Measurements from ENCODE around the gene EFNA4. TPM values are rescaled to one million over a fixed set of nuclear protein-coding genes. Genes with fewer than 3 reads are reported as not detected.

EFNA4 gene
- total RNA-seq, 1 donor from 2014 or later = 5.8 TPM

- H3K4me1 Mint-ChIP-seq = peaks cover 4% of the 10 kb centered on the region
- no peaks in the 10 kb centered on the region for H3K9me3 Mint-ChIP-seq
- intact Hi-C loops (cut with micrococcal nuclease) = no loop called here
- no peak overlapping the region for H3K4me3 Mint-ChIP-seq
- no peaks in the 10 kb centered on the region for H3K36me3 Mint-ChIP-seq (ENCODE audit: low read depth)
- no peak overlapping the region for H3K27ac Mint-ChIP-seq
- peaks cover 21% of the 10 kb centered on the region for H3K27me3 Mint-ChIP-seq
- no peak for DNase-seq
Measured at GRCh38 chr1:155039308-155039669, 24.3 kb upstream of the EFNA4 start.

- Mint-ChIP-seq H3K27me3 (peaks cover 18% of the 10 kb centered on the region), H3K9me3 (no peaks in the 10 kb centered on the region), H3K36me3 (ENCODE audit: low read depth) (no peaks in the 10 kb centered on the region), H3K4me3 (no peak overlapping the region), H3K27ac (no peak overlapping the region), H3K4me1 (peaks cover 16% of the 10 kb centered on the region)
- intact Hi-C loops (cut with micrococcal nuclease) = no loop called here
- DNase-seq = no peak
Measured at GRCh38 chr1:155040358-155041093, 23.0 kb upstream of the EFNA4 start.

- Mint-ChIP-seq H3K27me3 (peaks cover 13% of the 10 kb centered on the region), H3K27ac (no peak overlapping the region), H3K4me1 (peaks cover 17% of the 10 kb centered on the region), H3K36me3 (ENCODE audit: low read depth) (no peaks in the 10 kb centered on the region), H3K4me3 (no peak overlapping the region), H3K9me3 (no peaks in the 10 kb centered on the region)
- no peak for DNase-seq
- intact Hi-C loops (cut with micrococcal nuclease) = no loop called here
Measured at GRCh38 chr1:155042789-155043188, 20.8 kb upstream of the EFNA4 start.

GRCh38 chr1:155043301-155043702 is 20.2 kb upstream of the EFNA4 start:
- H3K36me3 Mint-ChIP-seq (ENCODE audit: low read depth) = no peaks in the 10 kb centered on the region
- peaks cover 17% of the 10 kb centered on the region for H3K4me1 Mint-ChIP-seq
- intact Hi-C loops (cut with micrococcal nuclease) = no loop called here
- no peaks in the 10 kb centered on the region for H3K9me3 Mint-ChIP-seq
- peaks cover 9% of the 10 kb centered on the region for H3K27me3 Mint-ChIP-seq
- DNase-seq = no peak
- H3K27ac Mint-ChIP-seq = no peak overlapping the region
- H3K4me3 Mint-ChIP-seq = no peak overlapping the region

GRCh38 chr1:155043793-155044192 is 19.7 kb upstream of the EFNA4 start:
- Mint-ChIP-seq H3K4me3 (no peak overlapping the region), H3K36me3 (ENCODE audit: low read depth) (no peaks in the 10 kb centered on the region), H3K27ac (no peak overlapping the region), H3K27me3 (peaks cover 6% of the 10 kb centered on the region), H3K9me3 (no peaks in the 10 kb centered on the region), H3K4me1 (peaks cover 17% of the 10 kb centered on the region)
- DNase-seq = no peak
- intact Hi-C loops (cut with micrococcal nuclease) = no loop called here

- Mint-ChIP-seq H3K4me3 (no peak overlapping the region), H3K27me3 (peaks cover 6% of the 10 kb centered on the region), H3K36me3 (ENCODE audit: low read depth) (no peaks in the 10 kb centered on the region), H3K27ac (no peak overlapping the region), H3K9me3 (no peaks in the 10 kb centered on the region), H3K4me1 (peaks cover 17% of the 10 kb centered on the region)
- intact Hi-C loops (cut with micrococcal nuclease) = no loop called here
- DNase-seq = no peak
Measured at GRCh38 chr1:155044365-155044764, 19.2 kb upstream of the EFNA4 start.

- no peak overlapping the region for H3K4me3 Mint-ChIP-seq
- intact Hi-C loops (cut with micrococcal nuclease) = loop anchor here (1.0 kb wide), 2 partner anchors 16 to 39 kb away; no protein-coding TSS in a partner anchor
- peaks cover 6% of the 10 kb centered on the region for H3K27me3 Mint-ChIP-seq
- no peak overlapping the region for H3K27ac Mint-ChIP-seq
- peaks cover 22% of the 10 kb centered on the region for H3K4me1 Mint-ChIP-seq
- no peaks in the 10 kb centered on the region for H3K9me3 Mint-ChIP-seq
- DNase-seq = peak; percentile 90
- H3K36me3 Mint-ChIP-seq (ENCODE audit: low read depth) = no peaks in the 10 kb centered on the region
Measured at GRCh38 chr1:155044812-155045657, 18.5 kb upstream of the EFNA4 start.

- Mint-ChIP-seq H3K4me1 (peaks cover 39% of the 10 kb centered on the region), H3K36me3 (ENCODE audit: low read depth) (no peaks in the 10 kb centered on the region), H3K27me3 (no peaks in the 10 kb centered on the region), H3K9me3 (no peaks in the 10 kb centered on the region), H3K27ac (no peak overlapping the region), H3K4me3 (no peak overlapping the region)
- no peak for DNase-seq
- intact Hi-C loops (cut with micrococcal nuclease) = no loop called here
Measured at GRCh38 chr1:155048449-155049334, 14.8 kb upstream of the EFNA4 start.

- Mint-ChIP-seq H3K36me3 (ENCODE audit: low read depth) (no peaks in the 10 kb centered on the region), H3K27me3 (no peaks in the 10 kb centered on the region), H3K4me3 (peak overlapping the region; percentile 88), H3K4me1 (peaks cover 29% of the 10 kb centered on the region), H3K9me3 (no peaks in the 10 kb centered on the region), H3K27ac (peak overlapping the region; percentile 89)
- intact Hi-C loops (cut with micrococcal nuclease) = loop anchor here (1.0 to 2.0 kb wide), 3 partner anchors 33 to 67 kb away; partner anchors contain the start of gene FLAD1
- peak; percentile 67 for DNase-seq
Measured at GRCh38 chr1:155049651-155050559, 13.6 kb upstream of the EFNA4 start.

GRCh38 chr1:155050560-155051341 is 12.8 kb upstream of the EFNA4 start, which contains the start of gene ADAM15:
Gene ADAM15 (plus strand): TSS chr1:155051316. CDS start chr1:155051387, 71 bp downstream.
- Mint-ChIP-seq H3K9me3 (no peaks in the 10 kb centered on the region), H3K27me3 (no peaks in the 10 kb centered on the region), H3K4me1 (peaks cover 22% of the 10 kb centered on the region), H3K27ac (peak within 1 kb of the TSS; percentile 89), H3K4me3 (peak within 1 kb of the TSS; percentile 88), H3K36me3 (ENCODE audit: low read depth) (peaks cover 3% of the 10 kb centered on the region)
- peak; percentile 96 for DNase-seq
- intact Hi-C loops (cut with micrococcal nuclease) = loop anchor here (1.0 to 2.0 kb wide), 3 partner anchors 33 to 68 kb away; partner anchors contain the start of gene FLAD1

- Mint-ChIP-seq H3K4me3 (peak overlapping the region; percentile 87), H3K9me3 (no peaks in the 10 kb centered on the region), H3K4me1 (peaks cover 22% of the 10 kb centered on the region), H3K27me3 (no peaks in the 10 kb centered on the region), H3K27ac (no peak overlapping the region), H3K36me3 (ENCODE audit: low read depth) (peaks cover 9% of the 10 kb centered on the region)
- intact Hi-C loops (cut with micrococcal nuclease) = loop anchor here (2.0 kb wide), 2 partner anchors 33 to 69 kb away; partner anchors contain the start of gene FLAD1
- no peak for DNase-seq
Measured at GRCh38 chr1:155051342-155051776, 12.2 kb upstream of the EFNA4 start.

Data from activated CD4-positive, alpha-beta T cell treated with anti-CD3 and anti-CD28 coated beads, Interleukin-2, amount 10 ng/mL, durations not matched to agents 24 days and 14 days (primary cell).